HEK293 (cell line): ENCODE results near the gene CXorf49.
"Not testable (repeated sequence)": the region's sequence is repeated elsewhere in the genome, so short reads cannot be mapped to it uniquely, and the experiment has no call there.

Experiments used
- CTCF ChIP-seq: fragments of 450-650 bp; formaldehyde crosslinking; IDR thresholded peaks from 2 replicates; pipeline ENCODE4 v1.5.1; 2016; ENCODE audit warnings: missing biosample characterization, missing genetic modification characterization
- HIC1 ChIP-seq: fragments of 450-650 bp; formaldehyde crosslinking; IDR thresholded peaks from 2 replicates; pipeline ENCODE4 v1.5.1; 2016; ENCODE audit warnings: missing biosample characterization, missing genetic modification characterization
- SETDB1 ChIP-seq: IDR thresholded peaks from one replicate; pipeline ENCODE4 v1.6.1; 2017; ENCODE audit warnings: mild to moderate bottlenecking, low read length, moderate library complexity, mixed read lengths; ENCODE audit not compliant: insufficient read length
- SP2 ChIP-seq: fragments of 450-650 bp; formaldehyde crosslinking; IDR thresholded peaks from 2 replicates; pipeline ENCODE4 v1.5.1; 2016; ENCODE audit warnings: missing biosample characterization, missing genetic modification characterization
- YY2 ChIP-seq: fragments of 450-650 bp; formaldehyde crosslinking; IDR thresholded peaks from 2 replicates; pipeline ENCODE4 v1.5.1; 2016; ENCODE audit warnings: missing biosample characterization, missing genetic modification characterization
- ZEB2 ChIP-seq: fragments of 450-650 bp; formaldehyde crosslinking; IDR thresholded peaks from 2 replicates; pipeline ENCODE4 v1.5.1; 2016; ENCODE audit warnings: missing biosample characterization, missing genetic modification characterization
- ZFP3 ChIP-seq: fragments of 450-650 bp; formaldehyde crosslinking; IDR thresholded peaks from 2 replicates; pipeline ENCODE4 v1.5.1; 2016; ENCODE audit warnings: low read depth, missing biosample characterization, missing genetic modification characterization
- ZNF274 ChIP-seq, 2 experiments: fragments of 200-500 bp in 1 of 2; fragments of 450-650 bp in 1 of 2; sonication (Bioruptor generic) in 1 of 2; formaldehyde crosslinking in 1 of 2; IDR thresholded peaks; 2 replicates each; pipeline versions ENCODE4 v1.5.1 to v1.6.1; 2014 to 2016; ENCODE audit warnings: borderline replicate concordance in 1 of 2, inconsistent platforms in 1 of 2, low read length in 1 of 2, missing biosample characterization in 1 of 2, missing genetic modification characterization in 1 of 2
- ZNF292 ChIP-seq: fragments of 450-650 bp; formaldehyde crosslinking; IDR thresholded peaks from 2 replicates; pipeline ENCODE4 v1.5.1; 2016; ENCODE audit warnings: low read depth, missing biosample characterization, missing genetic modification characterization, borderline replicate concordance
- ZNF449 ChIP-seq: fragments of 450-650 bp; formaldehyde crosslinking; IDR thresholded peaks from 2 replicates; pipeline ENCODE4 v1.5.1; 2017; ENCODE audit warnings: missing biosample characterization, mild to moderate bottlenecking, missing genetic modification characterization, moderate library complexity
- ZNF530 ChIP-seq: fragments of 450-650 bp; formaldehyde crosslinking; IDR thresholded peaks from 2 replicates; pipeline ENCODE4 v1.5.1; 2016; ENCODE audit warnings: low read depth, missing biosample characterization, missing genetic modification characterization
- ZSCAN30 ChIP-seq: fragments of 450-650 bp; IDR thresholded peaks from 2 replicates; pipeline ENCODE4 v1.5.1; 2018; ENCODE audit warnings: missing biosample characterization, mild to moderate bottlenecking, missing genetic modification characterization, moderate library complexity

GRCh38 chrX:71698299-71699022, 19.6 kb downstream of the CXorf49 start:
- not testable (repeated sequence) for TF ChIP-seq CTCF (tag by site-specific recombination); ZFP3 (tag by site-specific recombination); HIC1 (tag by site-specific recombination); ZNF292; ZNF274 (IDR thresholded peaks at IDR 0.05; ENCODE audit: low read length); ZNF274 (tag by site-specific recombination; IDR thresholded peaks at IDR 0.05; ENCODE audit: borderline replicate concordance); SETDB1; ZNF449; YY2 (tag by site-specific recombination); ZEB2; ZSCAN30; ZNF530 (tag by site-specific recombination); SP2
